Activated T-cell treated with anti-CD3 and anti-CD28 coated beads, Interleukin-2, amount 50 U/mL, for 24 hours (primary cell): Measurements from ENCODE around the gene SORL1.

Experiments
- DNase-seq: peaks from one replicate; pipeline ENCODE4 v3.0.0-alpha.2; 2020
- H3K27ac Mint-ChIP-seq: 2 replicates; pipeline ENCODE4 v1.8.0; 2020; ENCODE audit warnings: mild to moderate bottlenecking, mixed read lengths
- H3K27me3 Mint-ChIP-seq: 2 replicates; pipeline ENCODE4 v1.8.0; 2020; ENCODE audit warnings: mixed read lengths
- H3K36me3 Mint-ChIP-seq: 2 replicates; pipeline ENCODE4 v1.8.0; 2020; ENCODE audit warnings: low read depth, mixed read lengths
- H3K4me1 Mint-ChIP-seq: 2 replicates; pipeline ENCODE4 v1.8.0; 2020; ENCODE audit warnings: low read depth, mixed read lengths
- H3K4me3 Mint-ChIP-seq: 2 replicates; pipeline ENCODE4 v1.8.0; 2020; ENCODE audit warnings: mild to moderate bottlenecking, moderate library complexity, mixed read lengths
- H3K9me3 Mint-ChIP-seq: 2 replicates; pipeline ENCODE4 v1.8.0; 2020; ENCODE audit warnings: mixed read lengths

SORL1 gene

GRCh38 chr11:121510438-121510837, 58.3 kb downstream of the SORL1 start:
- H3K9me3 Mint-ChIP-seq: peaks cover 13% of the 10 kb centered on the region
- H3K27me3 Mint-ChIP-seq: no peaks in the 10 kb centered on the region
- H3K4me1 Mint-ChIP-seq: peaks cover 74% of the 10 kb centered on the region
- peaks cover 90% of the 10 kb centered on the region for H3K36me3 Mint-ChIP-seq
- no peak for DNase-seq
- H3K27ac Mint-ChIP-seq: peak overlapping the region; percentile 54
- H3K4me3 Mint-ChIP-seq: no peak overlapping the region

- Mint-ChIP-seq H3K9me3 (no peaks in the 10 kb centered on the region), H3K4me3 (no peak overlapping the region), H3K27me3 (no peaks in the 10 kb centered on the region), H3K4me1 (peaks cover 76% of the 10 kb centered on the region), H3K27ac (peak overlapping the region; percentile 11), H3K36me3 (peaks cover 87% of the 10 kb centered on the region)
- no peak for DNase-seq
Observed at GRCh38 chr11:121512468-121513465, 60.7 kb downstream of the SORL1 start.

- H3K4me3 Mint-ChIP-seq: no peak overlapping the region
- H3K27me3 Mint-ChIP-seq: no peaks in the 10 kb centered on the region
- DNase-seq: no peak
- peak overlapping the region; percentile 84 for H3K27ac Mint-ChIP-seq
- H3K4me1 Mint-ChIP-seq: peaks cover 75% of the 10 kb centered on the region
- H3K9me3 Mint-ChIP-seq: no peaks in the 10 kb centered on the region
- H3K36me3 Mint-ChIP-seq: peaks cover 87% of the 10 kb centered on the region
Observed at GRCh38 chr11:121513807-121514206, 61.7 kb downstream of the SORL1 start.

DNA sequence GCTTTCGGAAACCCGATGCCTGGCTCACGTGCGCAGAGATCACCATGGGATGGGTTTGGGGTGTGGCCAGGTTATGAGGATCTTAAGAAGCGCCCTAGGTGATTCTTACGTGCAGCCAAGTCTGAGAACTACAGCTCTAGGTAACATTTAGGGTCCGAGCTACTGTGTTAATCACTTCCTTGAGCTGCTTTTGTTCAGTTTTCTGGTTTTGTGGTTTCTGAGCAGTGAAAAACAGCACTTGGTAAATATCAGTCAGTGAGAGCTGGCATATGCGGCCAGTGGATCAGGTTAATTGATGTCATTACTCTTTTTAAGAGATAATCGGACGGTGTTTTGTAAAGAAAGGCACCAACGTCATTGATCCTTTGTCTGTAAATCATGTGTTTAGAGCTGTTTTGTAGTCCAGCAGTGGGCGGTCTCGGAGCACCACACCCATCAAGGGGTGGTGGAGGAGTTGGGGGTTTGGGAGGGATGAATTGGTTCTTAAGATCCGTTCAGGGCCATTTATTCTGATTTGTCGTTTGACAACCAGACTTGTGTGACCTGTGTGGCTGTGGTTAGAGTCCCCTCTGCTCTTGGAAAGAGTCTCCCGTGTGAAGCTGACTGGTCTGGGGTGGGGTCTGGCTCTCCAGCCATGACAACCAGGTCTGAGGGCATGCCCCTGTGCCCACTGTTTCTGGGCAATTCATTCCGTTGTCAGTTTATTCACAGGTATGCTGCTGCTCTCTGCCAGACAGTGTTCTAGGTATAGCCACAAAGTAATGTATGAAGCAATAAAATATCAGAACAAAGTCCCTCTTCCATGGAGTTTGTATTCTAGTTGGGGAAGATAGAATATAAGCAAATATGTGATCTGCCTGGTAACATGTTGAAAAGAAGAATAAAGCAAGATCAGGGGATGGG, 62.6 kb downstream of the SORL1 start:
- no peak overlapping the region for H3K4me3 Mint-ChIP-seq
- no peaks in the 10 kb centered on the region for H3K27me3 Mint-ChIP-seq
- peaks cover 72% of the 10 kb centered on the region for H3K4me1 Mint-ChIP-seq
- DNase-seq: no peak
- no peaks in the 10 kb centered on the region for H3K9me3 Mint-ChIP-seq
- peak overlapping the region; percentile 84 for H3K27ac Mint-ChIP-seq
- H3K36me3 Mint-ChIP-seq: peaks cover 89% of the 10 kb centered on the region

DNA sequence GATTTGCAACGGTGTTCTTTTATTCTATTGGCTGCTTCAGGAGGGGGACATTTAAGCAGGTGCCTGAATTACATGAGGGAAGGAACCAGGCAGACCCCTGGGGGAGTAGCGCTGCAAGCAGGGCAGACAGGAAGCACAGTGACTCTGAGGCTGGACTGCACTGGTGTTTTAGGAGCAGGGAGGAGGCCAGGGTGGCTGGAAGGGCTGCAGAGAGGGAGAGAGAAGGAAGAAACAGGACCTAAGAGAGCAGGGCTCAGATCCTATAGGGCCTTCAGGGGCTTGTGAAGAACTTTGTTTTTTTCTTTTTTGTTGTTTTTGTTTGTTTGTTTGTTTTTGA, 63.2 kb downstream of the SORL1 start:
- peaks cover 74% of the 10 kb centered on the region for H3K4me1 Mint-ChIP-seq
- no peaks in the 10 kb centered on the region for H3K9me3 Mint-ChIP-seq
- H3K27ac Mint-ChIP-seq: peak overlapping the region; percentile 84
- DNase-seq: no peak
- no peak overlapping the region for H3K4me3 Mint-ChIP-seq
- H3K36me3 Mint-ChIP-seq: peaks cover 89% of the 10 kb centered on the region
- H3K27me3 Mint-ChIP-seq: no peaks in the 10 kb centered on the region

- H3K27ac Mint-ChIP-seq: peak overlapping the region; percentile 72
- H3K36me3 Mint-ChIP-seq: peaks cover 89% of the 10 kb centered on the region
- no peak for DNase-seq
- H3K27me3 Mint-ChIP-seq: no peaks in the 10 kb centered on the region
- no peak overlapping the region for H3K4me3 Mint-ChIP-seq
- H3K4me1 Mint-ChIP-seq: peaks cover 70% of the 10 kb centered on the region
- no peaks in the 10 kb centered on the region for H3K9me3 Mint-ChIP-seq
Observed at GRCh38 chr11:121517996-121518395, 65.9 kb downstream of the SORL1 start.

- Mint-ChIP-seq H3K27me3 (no peaks in the 10 kb centered on the region), H3K9me3 (peaks cover 6% of the 10 kb centered on the region), H3K36me3 (peaks cover 86% of the 10 kb centered on the region), H3K4me1 (peaks cover 46% of the 10 kb centered on the region), H3K27ac (peak overlapping the region; percentile 80), H3K4me3 (no peak overlapping the region)
- no peak for DNase-seq
Observed at GRCh38 chr11:121520243-121521144, 68.4 kb downstream of the SORL1 start.

DNA sequence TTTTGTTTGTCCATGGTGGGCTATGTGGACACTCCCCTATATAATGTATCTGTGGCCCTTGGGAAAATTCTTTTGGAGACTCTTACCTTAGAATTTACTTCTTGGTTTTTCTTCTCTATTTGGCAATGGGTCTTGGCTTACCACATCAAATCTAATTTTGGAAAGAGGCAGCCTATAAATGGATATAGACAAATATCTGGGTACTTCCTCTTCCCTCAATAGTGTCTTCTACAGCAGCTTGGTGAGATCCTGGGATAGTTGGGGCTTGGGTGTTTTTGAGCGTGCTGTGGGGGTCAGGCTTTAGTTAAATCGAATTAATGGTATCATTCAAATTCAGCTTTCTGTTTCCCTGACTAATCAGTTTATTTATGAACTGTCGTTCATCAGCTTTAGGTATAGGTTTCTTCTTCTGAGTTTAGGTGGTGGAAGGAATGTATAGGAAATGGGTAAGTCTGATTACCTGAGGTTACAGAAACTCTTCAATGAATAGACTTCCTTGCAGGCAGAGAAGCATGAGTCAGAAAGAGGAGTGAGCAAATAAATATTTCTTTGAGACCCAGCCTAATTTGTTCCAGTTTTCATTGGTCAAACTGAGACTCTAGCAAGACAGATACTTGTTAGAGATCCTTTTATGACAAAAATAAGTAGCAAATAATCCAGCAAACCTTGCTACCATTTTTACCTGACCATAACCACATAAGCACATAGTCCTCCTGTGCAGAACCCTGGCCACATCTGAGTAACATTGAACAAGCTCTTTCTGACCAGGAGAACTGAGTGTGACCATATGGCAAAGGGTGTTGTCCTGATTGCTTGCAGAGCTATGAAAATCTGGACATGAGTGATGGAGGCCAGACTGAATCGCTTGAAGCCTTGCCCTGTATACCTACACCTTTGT, 69.3 kb downstream of the SORL1 start:
- H3K36me3 Mint-ChIP-seq: peaks cover 87% of the 10 kb centered on the region
- DNase-seq: no peak
- H3K27ac Mint-ChIP-seq: peak overlapping the region; percentile 80
- peaks cover 8% of the 10 kb centered on the region for H3K9me3 Mint-ChIP-seq
- H3K4me3 Mint-ChIP-seq: no peak overlapping the region
- H3K27me3 Mint-ChIP-seq: no peaks in the 10 kb centered on the region
- H3K4me1 Mint-ChIP-seq: peaks cover 42% of the 10 kb centered on the region

- peaks cover 42% of the 10 kb centered on the region for H3K4me1 Mint-ChIP-seq
- H3K36me3 Mint-ChIP-seq: peaks cover 86% of the 10 kb centered on the region
- no peaks in the 10 kb centered on the region for H3K27me3 Mint-ChIP-seq
- no peak for DNase-seq
- H3K9me3 Mint-ChIP-seq: peaks cover 8% of the 10 kb centered on the region
- H3K27ac Mint-ChIP-seq: peak overlapping the region; percentile 80
- no peak overlapping the region for H3K4me3 Mint-ChIP-seq
Observed at GRCh38 chr11:121522043-121522941, 70.2 kb downstream of the SORL1 start.

- peaks cover 11% of the 10 kb centered on the region for H3K9me3 Mint-ChIP-seq
- H3K4me3 Mint-ChIP-seq: no peak overlapping the region
- peaks cover 36% of the 10 kb centered on the region for H3K4me1 Mint-ChIP-seq
- H3K27ac Mint-ChIP-seq: no peak overlapping the region
- no peaks in the 10 kb centered on the region for H3K27me3 Mint-ChIP-seq
- DNase-seq: no peak
- peaks cover 85% of the 10 kb centered on the region for H3K36me3 Mint-ChIP-seq
Observed at GRCh38 chr11:121523581-121524232, 71.6 kb downstream of the SORL1 start.

GRCh38 chr11:121524233-121524631, 72.1 kb downstream of the SORL1 start:
- Mint-ChIP-seq H3K27me3 (no peaks in the 10 kb centered on the region), H3K36me3 (peaks cover 88% of the 10 kb centered on the region), H3K4me3 (no peak overlapping the region), H3K4me1 (peaks cover 35% of the 10 kb centered on the region), H3K27ac (no peak overlapping the region), H3K9me3 (peaks cover 11% of the 10 kb centered on the region)
- no peak for DNase-seq

- H3K4me3 Mint-ChIP-seq: no peak overlapping the region
- peaks cover 88% of the 10 kb centered on the region for H3K36me3 Mint-ChIP-seq
- H3K27me3 Mint-ChIP-seq: no peaks in the 10 kb centered on the region
- no peak overlapping the region for H3K27ac Mint-ChIP-seq
- H3K9me3 Mint-ChIP-seq: peaks cover 18% of the 10 kb centered on the region
- DNase-seq: no peak
- peaks cover 30% of the 10 kb centered on the region for H3K4me1 Mint-ChIP-seq
Observed at GRCh38 chr11:121525376-121525775, 73.3 kb downstream of the SORL1 start.
